CD4-positive, alpha-beta T cell (primary cell): ENCODE measurements around the gene GLDN. TPM values are rescaled to one million over a fixed set of nuclear protein-coding genes. Genes with fewer than 3 reads are reported as not detected.

Source experiments
- ATAC-seq: fragments of 200-7000 bp; cut with Tn5 transposase; one replicate; pipeline ENCODE4 v1.10.0; 2022; ENCODE audit warnings: mild to moderate bottlenecking; ENCODE audit not compliant: poor library complexity
- CTCF ChIA-PET: fragments of 350-600 bp; sonication (Branson Sonifier 250); formaldehyde crosslinking; loops from one replicate; lab custom pipeline; 2021; ENCODE audit warnings: antibody characterized with exemption, inconsistent platforms; lab: Charles Lee
- POLR2A ChIA-PET: fragments of 350-600 bp; sonication (Branson Sonifier 250); formaldehyde crosslinking; loops from one replicate; lab custom pipeline; 2021; ENCODE audit warnings: antibody characterized with exemption, inconsistent platforms; lab: Charles Lee
- DNase-seq, 14 experiments: peaks; one replicate each; pipeline ENCODE4 v3.0.0-alpha.2; 2013 to 2020; ENCODE audit warnings: mixed read lengths in 2 of 14
- H3K27ac ChIP-seq, 2 donors: one replicate each; pipeline versions ENCODE4 v1.5.1 to v1.7.0; 2013; ENCODE audit warnings: low read length in 2 of 2, low read depth in 1 of 2, mild to moderate bottlenecking in 1 of 2
- H3K27me3 ChIP-seq, 2 experiments: 1 replicate in 1 of 2; 2 replicates in 1 of 2; pipeline versions ENCODE4 v1.6.1 to v1.7.0; 2013; ENCODE audit warnings: low read length in 2 of 2, control low read depth in 1 of 2, mild to moderate bottlenecking in 1 of 2, moderate library complexity in 1 of 2; ENCODE audit not compliant: insufficient read depth in 2 of 2, control insufficient read depth in 1 of 2
- H3K36me3 ChIP-seq: one replicate; pipeline ENCODE4 v1.6.1; 2013; ENCODE audit warnings: low read length, control low read depth; ENCODE audit not compliant: insufficient read depth
- H3K4me1 ChIP-seq: one replicate; pipeline ENCODE4 v1.6.1; 2013; ENCODE audit warnings: low read length, control low read depth; ENCODE audit not compliant: insufficient read depth
- H3K4me3 ChIP-seq: one replicate; pipeline ENCODE4 v1.5.1; 2013; ENCODE audit warnings: mild to moderate bottlenecking, low read length, moderate library complexity
- H3K9me3 ChIP-seq, 2 experiments: 1 replicate in 1 of 2; 2 replicates in 1 of 2; pipeline versions ENCODE4 v1.6.1 to v1.7.0; 2013; ENCODE audit warnings: low read length in 2 of 2, mild to moderate bottlenecking in 2 of 2, control low read depth in 1 of 2, moderate library complexity in 1 of 2; ENCODE audit not compliant: control insufficient read depth in 1 of 2, insufficient read depth in 1 of 2
- H3K27ac Mint-ChIP-seq: one replicate; pipeline ENCODE4 v1.8.0; 2020; ENCODE audit warnings: mixed read lengths
- H3K27me3 Mint-ChIP-seq: one replicate; pipeline ENCODE4 v1.8.0; 2021; ENCODE audit warnings: mixed read lengths
- H3K36me3 Mint-ChIP-seq: one replicate; pipeline ENCODE4 v1.8.0; 2021; ENCODE audit warnings: low read depth, mixed read lengths
- H3K4me1 Mint-ChIP-seq: one replicate; pipeline ENCODE4 v1.8.0; 2021; ENCODE audit warnings: low read depth, mixed read lengths
- H3K4me3 Mint-ChIP-seq: one replicate; pipeline ENCODE4 v1.8.0; 2020; ENCODE audit warnings: mild to moderate bottlenecking, mixed read lengths
- H3K9me3 Mint-ChIP-seq: one replicate; pipeline ENCODE4 v1.8.0; 2020; ENCODE audit warnings: mixed read lengths
- intact Hi-C, 2 experiments: fragments of 100-400 bp; cut with DNase I in 1 of 2; cut with micrococcal nuclease in 1 of 2; formaldehyde crosslinking; loops; one replicate each; pipeline versions ENCODE4 v1.15.1 to v1.9.0; 2023 to 2025; cut with DNase I, micrococcal nuclease
- total RNA-seq, 174 experiments: library from RNA in 2 of 174; stranded (reverse) in 2 of 174; gene quantifications; one replicate each; pipeline ENCODE4 v1.2.3 and lab custom pipeline; 2021 to 2026
- TF ChIP-seq, protein P1 (sequence below): fragments of 200-600 bp; IDR thresholded peaks from one replicate; pipeline ENCODE4 v1.8.0; 2022; ENCODE audit warnings: antibody characterized with exemption, mild to moderate bottlenecking

GLDN gene
- total RNA-seq, 2 experiments from 2014 or later, result not detected

DNA sequence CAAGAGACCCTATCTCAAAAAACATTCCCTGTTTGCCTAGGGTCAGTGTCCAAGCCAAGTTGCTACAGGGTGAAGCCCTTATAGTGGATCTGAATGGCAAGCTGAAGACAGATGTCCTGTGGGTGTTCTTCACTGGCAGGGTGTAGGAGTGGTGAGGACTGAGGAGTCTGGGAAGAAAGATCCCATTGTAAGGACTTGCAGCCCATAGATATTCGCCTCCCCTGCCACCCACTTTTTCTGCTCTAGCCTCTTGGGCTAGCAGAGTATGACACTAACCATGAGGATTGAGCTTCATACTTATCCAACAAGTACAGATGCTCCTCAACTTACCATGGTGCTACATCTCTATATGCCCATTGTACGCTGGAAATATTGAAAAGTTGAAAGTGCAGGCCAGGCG is 16.3 kb upstream of the GLDN start:
- Histone ChIP-seq H3K4me3 (no peak overlapping the region), H3K4me1 (no peaks in the 10 kb centered on the region), H3K27ac (no peak overlapping the region), H3K9me3 (no peaks in the 10 kb centered on the region), H3K36me3 (no peaks in the 10 kb centered on the region), H3K27me3 (no peaks in the 10 kb centered on the region)
- no peaks in the 10 kb centered on the region for H3K4me1 Mint-ChIP-seq
- peaks cover 7% of the 10 kb centered on the region for H3K27me3 Mint-ChIP-seq
- TF ChIP-seq, protein P1, sequence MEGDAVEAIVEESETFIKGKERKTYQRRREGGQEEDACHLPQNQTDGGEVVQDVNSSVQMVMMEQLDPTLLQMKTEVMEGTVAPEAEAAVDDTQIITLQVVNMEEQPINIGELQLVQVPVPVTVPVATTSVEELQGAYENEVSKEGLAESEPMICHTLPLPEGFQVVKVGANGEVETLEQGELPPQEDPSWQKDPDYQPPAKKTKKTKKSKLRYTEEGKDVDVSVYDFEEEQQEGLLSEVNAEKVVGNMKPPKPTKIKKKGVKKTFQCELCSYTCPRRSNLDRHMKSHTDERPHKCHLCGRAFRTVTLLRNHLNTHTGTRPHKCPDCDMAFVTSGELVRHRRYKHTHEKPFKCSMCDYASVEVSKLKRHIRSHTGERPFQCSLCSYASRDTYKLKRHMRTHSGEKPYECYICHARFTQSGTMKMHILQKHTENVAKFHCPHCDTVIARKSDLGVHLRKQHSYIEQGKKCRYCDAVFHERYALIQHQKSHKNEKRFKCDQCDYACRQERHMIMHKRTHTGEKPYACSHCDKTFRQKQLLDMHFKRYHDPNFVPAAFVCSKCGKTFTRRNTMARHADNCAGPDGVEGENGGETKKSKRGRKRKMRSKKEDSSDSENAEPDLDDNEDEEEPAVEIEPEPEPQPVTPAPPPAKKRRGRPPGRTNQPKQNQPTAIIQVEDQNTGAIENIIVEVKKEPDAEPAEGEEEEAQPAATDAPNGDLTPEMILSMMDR, result no peak
- ChIA-PET CTCF (no interaction called here), POLR2A (no interaction called here)
- H3K4me3 Mint-ChIP-seq, result no peak overlapping the region
- no peak overlapping the region for H3K27ac Mint-ChIP-seq
- H3K9me3 Mint-ChIP-seq, result no peaks in the 10 kb centered on the region
- intact Hi-C loops, result no loop called here
- H3K36me3 Mint-ChIP-seq, result no peaks in the 10 kb centered on the region
- ATAC-seq (no peak), DNase-seq (no peak)

DNA sequence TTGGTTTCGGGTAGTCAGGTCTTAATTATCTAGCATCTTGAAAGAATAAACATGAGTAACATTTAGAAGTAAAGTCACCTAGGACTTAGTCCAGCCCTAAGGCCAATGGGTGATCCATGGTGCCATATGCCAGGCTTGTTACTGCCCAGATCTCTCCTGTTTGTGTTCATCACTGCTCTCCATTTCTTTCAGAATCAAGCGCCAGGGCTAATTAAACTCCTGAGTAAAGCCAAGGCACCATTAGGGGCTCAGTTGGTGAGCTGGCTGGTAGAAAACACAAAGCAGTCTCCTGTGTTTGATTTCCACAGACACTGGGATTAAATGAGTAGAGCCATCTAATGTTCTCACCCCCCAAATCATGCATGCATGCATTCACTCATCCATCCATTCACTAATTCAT is 14.4 kb upstream of the GLDN start:
- H3K4me3 Mint-ChIP-seq, result no peak overlapping the region
- Histone ChIP-seq H3K27me3 (no peaks in the 10 kb centered on the region), H3K36me3 (no peaks in the 10 kb centered on the region), H3K4me1 (no peaks in the 10 kb centered on the region), H3K27ac (no peak overlapping the region), H3K9me3 (no peaks in the 10 kb centered on the region), H3K4me3 (no peak overlapping the region)
- ATAC-seq (no peak), DNase-seq (no peak)
- TF ChIP-seq, protein P1, result no peak
- intact Hi-C loops, result no loop called here
- H3K4me1 Mint-ChIP-seq, result no peaks in the 10 kb centered on the region
- CTCF ChIA-PET, result no interaction called here
- H3K36me3 Mint-ChIP-seq, result no peaks in the 10 kb centered on the region
- no peaks in the 10 kb centered on the region for H3K9me3 Mint-ChIP-seq
- POLR2A ChIA-PET, result no interaction called here
- H3K27ac Mint-ChIP-seq, result no peak overlapping the region
- H3K27me3 Mint-ChIP-seq, result peaks cover 7% of the 10 kb centered on the region

DNA sequence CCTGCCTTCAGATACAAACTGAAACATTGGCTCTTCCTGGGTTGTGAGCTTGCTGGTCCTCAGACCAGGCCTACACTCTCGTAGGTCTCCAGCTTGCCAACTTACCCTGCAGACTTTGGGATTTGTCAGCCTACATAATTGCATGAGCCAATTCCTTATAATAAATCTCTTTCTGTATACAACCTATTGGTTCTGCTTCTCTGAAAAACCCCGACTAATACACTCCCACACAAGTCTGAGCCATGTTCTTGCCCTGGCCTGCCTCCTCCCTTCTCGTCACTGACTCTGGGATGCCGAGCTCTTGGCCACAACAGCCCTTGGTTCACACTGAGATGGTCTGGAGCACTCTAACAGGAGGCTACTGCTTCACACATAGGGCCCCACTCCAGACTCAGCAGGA is 12.5 kb upstream of the GLDN start:
- DNase-seq (no peak), ATAC-seq (no peak)
- Mint-ChIP-seq H3K27ac (no peak overlapping the region), H3K9me3 (no peaks in the 10 kb centered on the region), H3K4me1 (no peaks in the 10 kb centered on the region), H3K27me3 (peaks cover 7% of the 10 kb centered on the region), H3K4me3 (no peak overlapping the region), H3K36me3 (no peaks in the 10 kb centered on the region)
- no peaks in the 10 kb centered on the region for H3K4me1 ChIP-seq
- no peaks in the 10 kb centered on the region for H3K36me3 ChIP-seq
- H3K9me3 ChIP-seq, result no peaks in the 10 kb centered on the region
- TF ChIP-seq, protein P1, result no peak
- CTCF ChIA-PET, result no interaction called here
- intact Hi-C loops, result no loop called here
- POLR2A ChIA-PET, result no interaction called here
- peaks cover 0 to 3% of the 10 kb centered on the region in 2 experiments for H3K27me3 ChIP-seq
- H3K4me3 ChIP-seq, result no peak overlapping the region
- H3K27ac ChIP-seq, result no peak overlapping the region
